GM19099 (cell line): ENCODE data around the gene POLR1D.

Experiments used
- POLR2A ChIP-seq: IDR thresholded peaks from 3 replicates; pipeline ENCODE4 v1.6.1; 2011; ENCODE audit warnings: low read depth; ENCODE audit not compliant: insufficient read length; ENCODE audit errors: extremely low read depth

Gene POLR1D, protein sequence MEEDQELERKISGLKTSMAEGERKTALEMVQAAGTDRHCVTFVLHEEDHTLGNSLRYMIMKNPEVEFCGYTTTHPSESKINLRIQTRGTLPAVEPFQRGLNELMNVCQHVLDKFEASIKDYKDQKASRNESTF

DNA sequence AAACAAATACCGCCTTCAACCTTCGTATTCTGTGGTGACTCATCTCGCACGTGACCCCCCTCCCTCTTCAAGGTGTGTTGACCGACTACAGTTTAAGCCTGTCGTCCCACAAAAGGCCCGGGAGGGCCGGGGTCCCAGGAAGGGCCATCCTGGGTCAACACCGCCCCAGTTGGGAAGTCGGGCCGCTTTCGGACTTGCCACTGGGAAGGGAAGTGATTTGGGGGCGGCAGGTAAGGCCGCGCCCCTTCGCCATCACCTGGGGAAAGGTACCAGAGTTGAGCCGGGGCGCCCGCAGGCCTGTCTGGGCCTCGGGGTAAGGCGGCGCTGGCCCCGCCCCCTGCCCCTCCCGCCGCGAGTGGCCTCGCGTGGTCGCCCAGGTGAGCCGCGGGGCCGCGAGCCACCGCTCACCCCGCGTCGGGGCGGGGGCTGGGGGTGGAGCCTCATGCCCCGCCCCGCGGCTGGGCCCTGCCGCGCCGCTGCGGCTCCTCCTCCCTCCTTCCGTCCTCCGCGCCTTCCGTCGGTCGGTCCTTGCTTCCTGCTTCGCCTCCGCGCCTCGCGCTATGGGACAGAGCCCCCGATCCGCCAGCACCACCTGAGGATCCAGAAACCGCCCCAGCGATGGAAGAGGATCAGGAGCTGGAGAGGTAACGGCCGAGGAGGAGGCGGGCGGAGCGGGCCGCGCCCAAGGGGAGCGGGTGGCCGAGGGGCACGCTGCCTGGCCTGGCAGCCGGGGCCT, at the start of gene POLR1D:
POLR1D (plus strand) TSS at position 527 of the 736 bp plus-strand sequence; CDS start at position 619, 92 bp downstream.
- TF ChIP-seq POLR2A, result peak; percentile 81

- no peak for TF ChIP-seq POLR2A
Measured at GRCh38 chr13:27572234-27572901, 49.3 kb upstream of the POLR1D start.

DNA sequence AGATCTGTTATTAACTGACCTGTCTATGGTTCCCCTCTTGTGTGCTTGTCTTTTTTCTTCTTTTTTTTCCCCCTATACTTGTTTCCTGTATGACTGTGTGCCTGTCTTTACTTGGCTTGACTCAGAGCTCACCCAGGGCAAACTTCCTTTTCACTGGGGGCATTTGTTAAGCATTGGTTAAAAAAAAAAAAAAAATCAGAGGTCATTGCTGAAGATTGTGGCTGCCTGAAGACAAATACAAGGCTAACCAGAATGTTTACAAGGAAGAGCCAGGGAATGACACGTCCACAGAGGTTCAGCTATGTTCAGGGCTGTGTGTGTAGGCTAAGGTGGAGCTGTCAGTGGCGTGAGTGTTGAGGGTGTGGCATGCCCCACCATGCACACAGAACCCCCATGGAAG, 48.4 kb upstream of the POLR1D start:
- no peak for TF ChIP-seq POLR2A

GRCh38 chr13:27574661-27575060, 47.0 kb upstream of the POLR1D start:
- no peak for TF ChIP-seq POLR2A

- TF ChIP-seq POLR2A, result no peak
Measured at GRCh38 chr13:27578121-27579030, 43.3 kb upstream of the POLR1D start.

GRCh38 chr13:27583645-27584044, 38.0 kb upstream of the POLR1D start:
- no peak for TF ChIP-seq POLR2A

DNA sequence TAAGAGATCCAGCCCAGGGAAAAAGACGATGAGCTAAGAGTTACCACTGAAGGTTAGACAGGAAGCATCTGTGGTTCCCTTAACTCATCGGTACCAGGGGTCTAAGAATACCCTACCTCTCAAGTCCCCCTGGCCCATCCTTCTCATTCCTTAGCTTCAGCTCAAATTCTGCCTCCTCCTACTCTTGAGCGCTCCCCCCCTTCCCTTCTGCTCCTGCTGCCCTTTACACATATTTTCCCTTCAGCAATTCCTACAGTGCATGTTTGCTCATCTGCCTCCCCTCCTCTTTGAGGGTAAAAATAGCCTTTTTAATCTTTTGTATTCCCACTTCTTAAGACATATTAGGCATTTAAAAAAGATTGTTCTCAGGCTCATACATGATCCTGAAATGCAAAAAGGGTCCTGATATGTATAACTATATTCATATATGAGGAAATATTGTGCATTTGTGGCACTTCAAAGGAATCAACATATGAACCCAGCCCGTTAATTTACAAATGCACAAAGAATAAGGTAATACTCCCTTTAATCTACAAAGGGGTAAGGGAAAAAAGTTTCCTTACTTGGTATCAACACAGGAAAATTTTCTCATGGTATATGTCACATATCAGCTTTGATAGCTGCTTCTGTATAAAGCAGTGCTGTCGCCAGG, 34.5 kb upstream of the POLR1D start:
- no peak for TF ChIP-seq POLR2A

DNA sequence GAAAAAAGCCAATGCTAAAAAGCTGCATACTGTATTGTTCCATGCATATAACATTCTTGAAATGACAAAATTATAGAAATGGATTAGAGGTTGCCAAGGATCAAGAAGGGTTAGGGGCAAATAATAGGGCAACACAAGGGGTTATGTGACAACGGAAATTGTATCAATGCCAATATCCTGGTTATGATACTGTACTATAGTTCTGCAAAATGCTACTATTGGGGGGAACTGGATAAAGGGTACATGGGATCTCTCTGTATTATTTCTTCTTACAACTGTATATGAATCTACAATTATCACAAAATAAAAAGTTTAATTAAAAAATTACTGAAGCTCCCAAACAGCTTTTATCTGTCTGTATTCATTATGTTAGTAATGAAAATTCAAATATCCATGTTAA, 33.3 kb upstream of the POLR1D start:
- TF ChIP-seq POLR2A, result no peak

- no peak for TF ChIP-seq POLR2A
Measured at GRCh38 chr13:27592865-27593264, 28.8 kb upstream of the POLR1D start.

DNA sequence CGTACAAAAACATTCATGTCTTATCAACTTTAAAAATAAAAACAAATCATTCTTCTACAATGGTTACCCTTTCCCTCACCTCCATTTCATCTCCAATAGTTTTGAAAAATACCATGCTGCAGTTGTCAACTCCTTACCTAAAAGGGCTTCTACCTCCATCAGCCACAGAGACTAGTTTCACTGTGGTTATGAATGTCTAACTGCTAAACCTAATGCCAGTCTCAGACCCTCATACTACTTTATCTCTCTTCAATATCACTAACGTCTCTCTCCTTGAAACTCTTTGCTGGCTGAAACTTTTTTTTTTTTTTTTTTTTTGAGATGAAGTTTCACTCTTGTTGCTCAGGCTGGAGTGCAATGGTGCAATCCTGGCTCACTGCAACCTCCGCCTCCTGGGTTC, 28.4 kb upstream of the POLR1D start:
- TF ChIP-seq POLR2A, result no peak

DNA sequence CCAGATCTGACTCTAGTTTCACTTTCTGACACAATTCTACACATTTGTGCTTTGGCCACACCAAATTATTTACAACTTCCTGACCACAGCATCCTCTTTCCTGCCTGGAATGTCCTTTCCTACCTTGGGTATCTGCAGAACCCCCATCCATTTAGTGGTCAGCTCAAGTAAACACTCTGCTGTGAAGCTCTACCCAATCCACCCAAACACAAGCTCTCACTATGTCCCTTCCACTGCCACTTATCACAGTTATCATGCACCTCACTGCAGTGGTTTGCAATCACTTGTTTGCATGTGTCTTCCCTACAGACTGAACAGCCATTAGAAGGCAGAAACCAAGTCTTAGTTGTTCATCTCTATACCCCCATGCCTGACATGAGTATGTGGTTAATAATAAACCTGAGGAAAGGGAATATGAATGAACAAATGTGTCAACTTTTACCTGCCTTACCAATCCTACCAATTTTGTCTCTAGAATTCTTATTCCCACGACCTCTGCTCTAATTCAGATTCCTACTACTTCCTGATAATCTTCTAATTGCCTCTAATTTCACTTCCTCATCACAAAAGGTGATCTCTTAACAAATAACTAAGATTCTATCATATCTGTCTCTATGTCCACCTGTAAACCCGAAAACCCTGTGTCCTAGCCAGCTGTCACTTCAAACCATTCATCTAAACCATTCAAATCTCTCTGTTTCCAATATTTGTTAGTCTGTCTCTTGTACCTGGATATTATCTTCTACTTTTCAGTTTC, 26.5 kb upstream of the POLR1D start:
- TF ChIP-seq POLR2A, result no peak

GRCh38 chr13:27599096-27599495, 22.6 kb upstream of the POLR1D start:
- TF ChIP-seq POLR2A, result no peak

- no peak for TF ChIP-seq POLR2A
Measured at GRCh38 chr13:27599845-27600553, 21.7 kb upstream of the POLR1D start.
